Upper lobe of left lung (tissue), 4 donors: ENCODE results near the gene RAD17.

ENCODE experiments used
- POLR2AphosphoS5 ChIP-seq, 2 donors: sonication (generic); formaldehyde crosslinking; IDR thresholded peaks; one replicate each; pipeline ENCODE4 v1.5.1; 2017; ENCODE audit warnings: antibody characterized with exemption in 2 of 2
- TF ChIP-seq, protein P1 (sequence below), 6 experiments: fragments of 450-650 bp in 4 of 6; fragments of 200-600 bp in 2 of 6; sonication (generic) in 2 of 6; IDR thresholded peaks; one replicate each; pipeline ENCODE4 v1.5.1; 2016 to 2019; ENCODE audit warnings: antibody characterized with exemption in 6 of 6

DNA sequence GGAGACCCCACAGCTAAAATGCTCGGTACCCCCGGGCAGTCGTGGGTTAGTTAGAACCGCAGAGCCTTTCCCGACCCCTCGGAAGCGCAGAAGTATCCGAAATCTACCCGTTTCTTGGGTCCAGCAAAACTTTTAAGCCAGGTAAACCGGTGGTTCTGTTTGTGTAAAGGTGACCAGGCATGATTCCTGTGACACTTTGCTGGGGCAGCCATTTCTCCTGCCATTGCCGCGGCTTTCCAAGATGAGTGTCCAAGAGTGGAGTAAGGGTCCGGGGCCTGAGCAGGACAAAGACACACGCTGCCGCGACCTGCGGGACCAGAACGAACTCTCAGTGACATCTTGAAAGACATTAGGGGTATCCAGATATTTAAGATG, 46.0 kb downstream of the RAD17 start:
- no peak for TF ChIP-seq POLR2AphosphoS5 (IDR thresholded peaks at IDR 0.05)
- TF ChIP-seq, protein P1, sequence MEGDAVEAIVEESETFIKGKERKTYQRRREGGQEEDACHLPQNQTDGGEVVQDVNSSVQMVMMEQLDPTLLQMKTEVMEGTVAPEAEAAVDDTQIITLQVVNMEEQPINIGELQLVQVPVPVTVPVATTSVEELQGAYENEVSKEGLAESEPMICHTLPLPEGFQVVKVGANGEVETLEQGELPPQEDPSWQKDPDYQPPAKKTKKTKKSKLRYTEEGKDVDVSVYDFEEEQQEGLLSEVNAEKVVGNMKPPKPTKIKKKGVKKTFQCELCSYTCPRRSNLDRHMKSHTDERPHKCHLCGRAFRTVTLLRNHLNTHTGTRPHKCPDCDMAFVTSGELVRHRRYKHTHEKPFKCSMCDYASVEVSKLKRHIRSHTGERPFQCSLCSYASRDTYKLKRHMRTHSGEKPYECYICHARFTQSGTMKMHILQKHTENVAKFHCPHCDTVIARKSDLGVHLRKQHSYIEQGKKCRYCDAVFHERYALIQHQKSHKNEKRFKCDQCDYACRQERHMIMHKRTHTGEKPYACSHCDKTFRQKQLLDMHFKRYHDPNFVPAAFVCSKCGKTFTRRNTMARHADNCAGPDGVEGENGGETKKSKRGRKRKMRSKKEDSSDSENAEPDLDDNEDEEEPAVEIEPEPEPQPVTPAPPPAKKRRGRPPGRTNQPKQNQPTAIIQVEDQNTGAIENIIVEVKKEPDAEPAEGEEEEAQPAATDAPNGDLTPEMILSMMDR (IDR thresholded peaks at IDR 0.05): no peak
